Mucosa of stomach (tissue), 1 donor: ENCODE data around the gene CASK.
"Not testable (repeated sequence)": the region's sequence is repeated elsewhere in the genome, so short reads cannot be mapped to it uniquely, and the experiment has no call there.

Source experiments
- H3K27me3 ChIP-seq: one replicate; pipeline ENCODE4 v1.7.0; 2013; ENCODE audit warnings: mild to moderate bottlenecking, low read length; ENCODE audit not compliant: control insufficient read depth, insufficient read depth
- H3K36me3 ChIP-seq: one replicate; pipeline ENCODE4 v1.7.0; 2013; ENCODE audit warnings: low read length; ENCODE audit not compliant: control insufficient read depth, insufficient read depth
- H3K4me1 ChIP-seq: one replicate; pipeline ENCODE4 v1.7.0; 2013; ENCODE audit warnings: mild to moderate bottlenecking, low read length; ENCODE audit not compliant: control insufficient read depth, insufficient read depth
- H3K4me3 ChIP-seq: one replicate; pipeline ENCODE4 v1.7.0; 2013; ENCODE audit warnings: low read length
- H3K9ac ChIP-seq: one replicate; pipeline ENCODE4 v1.7.0; 2013; ENCODE audit warnings: mild to moderate bottlenecking, low read length, moderate library complexity
- H3K9me3 ChIP-seq: one replicate; pipeline ENCODE4 v1.7.0; 2013; ENCODE audit warnings: mild to moderate bottlenecking, low read length, moderate library complexity; ENCODE audit not compliant: control insufficient read depth
- donor health status: Pancreatic carcinoma.

CASK gene

DNA sequence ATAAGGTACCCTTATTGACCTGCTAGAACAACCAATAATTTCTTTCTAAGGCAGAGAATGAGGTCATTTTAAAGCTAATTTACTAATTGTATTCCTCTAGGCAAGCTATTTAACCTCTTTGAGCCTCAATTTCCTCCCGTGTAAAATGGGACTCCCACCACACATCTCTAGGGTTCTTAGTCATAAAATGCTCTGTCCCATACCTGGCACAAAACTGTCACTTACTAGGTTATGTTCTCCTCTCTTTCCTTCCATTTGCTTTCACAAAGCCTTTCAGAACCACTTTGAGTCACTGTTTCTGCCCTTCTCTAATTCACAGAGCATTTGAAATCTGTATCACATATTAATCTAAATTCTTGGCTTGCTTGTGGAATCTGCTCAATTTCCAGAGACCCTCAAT is 201.8 kb downstream of the CASK start:
- Histone ChIP-seq H3K4me1 (no peaks in the 10 kb centered on the region), H3K9ac (no peak overlapping the region), H3K36me3 (no peaks in the 10 kb centered on the region), H3K9me3 (peaks cover 4% of the 10 kb centered on the region), H3K4me3 (no peak overlapping the region), H3K27me3 (no peaks in the 10 kb centered on the region)

DNA sequence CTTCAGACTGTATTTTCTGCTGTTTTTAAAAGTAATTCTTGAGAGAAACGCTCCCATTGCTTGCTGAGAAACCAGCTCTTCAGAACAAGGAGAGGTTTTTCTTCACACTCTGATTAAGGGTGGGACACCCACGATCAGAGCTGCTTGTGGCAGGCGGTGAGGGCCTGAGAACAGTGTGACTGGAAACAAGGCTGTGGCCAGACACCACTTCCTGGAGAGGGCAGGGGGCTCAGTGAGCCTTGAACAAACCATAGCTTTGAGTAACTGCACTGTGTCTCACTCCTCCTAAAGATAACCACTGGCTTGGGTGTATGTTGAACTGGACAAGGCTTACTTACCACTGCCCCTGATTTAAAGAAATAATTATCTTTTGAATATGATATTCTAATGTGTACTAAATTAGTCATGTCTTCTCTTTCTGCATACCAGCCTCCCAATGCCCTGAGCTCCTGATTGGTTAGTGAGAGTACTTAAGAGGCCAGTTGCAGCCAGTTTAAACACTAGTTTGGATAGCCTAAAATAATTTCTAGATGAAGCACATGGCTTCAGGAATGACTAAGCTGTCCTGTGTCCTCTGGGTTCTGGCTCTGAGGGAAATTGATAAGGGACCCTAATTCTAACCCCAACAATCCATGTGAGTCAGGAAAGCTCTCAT is 203.1 kb downstream of the CASK start:
- no peaks in the 10 kb centered on the region for H3K4me1 ChIP-seq
- H3K9ac ChIP-seq: no peak overlapping the region
- H3K9me3 ChIP-seq: peaks cover 4% of the 10 kb centered on the region
- H3K36me3 ChIP-seq: no peaks in the 10 kb centered on the region
- H3K27me3 ChIP-seq: no peaks in the 10 kb centered on the region
- H3K4me3 ChIP-seq: no peak overlapping the region

DNA sequence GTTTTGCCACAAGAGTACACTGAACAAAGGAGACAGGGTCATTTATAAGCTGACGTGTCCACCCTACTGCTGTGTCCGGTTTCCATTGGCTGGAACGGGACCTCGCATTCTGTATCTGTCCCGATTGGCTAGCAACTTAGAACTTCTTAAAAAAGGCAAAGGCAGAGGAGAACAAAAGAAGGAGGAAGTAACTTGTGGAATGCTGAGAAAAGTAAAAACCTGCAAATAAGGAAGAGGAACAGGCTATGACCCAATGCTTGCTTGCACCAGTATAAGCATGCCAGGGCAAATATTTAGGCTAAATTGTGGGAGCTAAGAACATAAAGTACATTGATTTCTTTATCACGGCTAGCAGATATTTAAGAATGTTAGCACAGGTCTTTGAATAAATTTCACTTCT is 203.7 kb downstream of the CASK start:
- H3K27me3 ChIP-seq: not testable (repeated sequence)

DNA sequence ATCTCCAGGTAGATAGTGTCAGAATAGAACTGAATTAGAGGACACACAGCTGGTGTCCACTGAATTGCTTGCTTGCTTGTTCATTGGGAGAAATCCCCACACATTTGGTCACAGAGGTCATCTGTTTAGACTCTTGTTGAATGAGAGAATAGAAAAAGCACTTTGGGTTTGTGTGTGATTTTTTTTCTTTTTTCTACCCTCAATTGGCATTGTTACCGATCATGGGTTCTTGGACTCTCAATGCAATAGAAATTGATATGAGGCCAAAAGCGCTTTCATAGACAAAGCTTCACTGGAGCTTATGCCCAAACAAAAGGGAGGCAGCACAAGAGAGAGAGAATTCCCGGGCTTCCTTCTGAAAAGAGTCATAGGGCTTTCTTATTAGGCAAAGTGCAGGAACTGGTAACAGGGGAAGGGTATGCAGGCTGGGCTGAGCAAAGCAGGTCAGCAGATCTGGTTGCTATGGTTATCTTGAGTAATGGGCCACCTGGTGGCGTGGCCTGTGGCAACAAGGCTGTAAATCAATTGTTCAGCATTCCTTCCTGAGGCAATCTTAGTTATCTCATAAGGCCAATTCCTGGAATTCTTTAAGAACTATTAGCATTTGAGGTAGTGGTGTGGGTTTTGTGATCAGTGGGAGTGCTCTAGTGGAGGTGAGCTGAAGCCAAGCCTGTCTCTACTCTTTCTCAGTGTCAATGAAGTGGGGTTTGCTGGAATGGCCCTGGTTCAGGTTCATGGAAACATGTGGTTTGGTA is 204.7 kb downstream of the CASK start:
- H3K36me3 ChIP-seq: no peaks in the 10 kb centered on the region
- no peaks in the 10 kb centered on the region for H3K27me3 ChIP-seq
- H3K4me3 ChIP-seq: no peak overlapping the region
- peaks cover 4% of the 10 kb centered on the region for H3K9me3 ChIP-seq
- no peak overlapping the region for H3K9ac ChIP-seq
- no peaks in the 10 kb centered on the region for H3K4me1 ChIP-seq

More for the DNA sequence above, 203.7 kb downstream of the CASK start:
- not testable (repeated sequence) for H3K9me3 ChIP-seq, H3K36me3 ChIP-seq, H3K4me3 ChIP-seq, H3K9ac ChIP-seq, H3K4me1 ChIP-seq

DNA sequence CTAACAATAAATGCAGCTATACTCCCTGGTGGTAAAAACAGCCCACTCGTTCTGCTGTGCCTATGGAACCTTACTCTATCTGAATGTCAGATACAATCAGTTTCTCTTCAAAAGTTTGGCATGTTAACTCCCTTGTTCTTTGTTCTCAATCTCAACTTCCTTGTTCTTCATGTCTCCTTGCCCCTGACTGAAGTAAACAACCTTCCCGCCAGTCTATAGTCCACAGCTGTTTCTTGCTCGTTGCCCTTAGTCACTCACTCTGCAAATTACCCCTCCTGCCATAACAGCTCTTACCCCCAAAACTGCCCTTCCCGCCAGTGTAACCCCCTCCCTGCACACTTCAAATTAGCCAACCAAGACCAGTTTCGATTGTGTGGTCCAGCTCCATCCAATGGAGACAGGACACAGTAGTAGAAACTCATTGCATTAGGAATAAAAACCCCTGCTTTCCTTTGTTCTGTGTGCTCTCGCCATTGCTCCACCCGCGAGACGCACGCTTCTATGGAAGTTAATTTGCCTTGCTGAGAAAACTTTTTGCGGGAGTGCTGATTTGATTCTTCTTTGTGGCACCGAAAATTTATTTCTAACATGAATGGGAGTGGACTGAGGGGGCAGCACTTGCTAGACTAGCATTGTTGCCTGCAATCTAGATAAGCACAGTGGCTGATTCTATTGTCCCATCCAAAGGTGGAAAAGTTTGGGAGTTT is 206.4 kb downstream of the CASK start:
- no peaks in the 10 kb centered on the region for H3K4me1 ChIP-seq
- no peaks in the 10 kb centered on the region for H3K27me3 ChIP-seq
- no peak overlapping the region for H3K4me3 ChIP-seq
- peaks cover 4% of the 10 kb centered on the region for H3K9me3 ChIP-seq
- no peak overlapping the region for H3K9ac ChIP-seq
- H3K36me3 ChIP-seq: no peaks in the 10 kb centered on the region

DNA sequence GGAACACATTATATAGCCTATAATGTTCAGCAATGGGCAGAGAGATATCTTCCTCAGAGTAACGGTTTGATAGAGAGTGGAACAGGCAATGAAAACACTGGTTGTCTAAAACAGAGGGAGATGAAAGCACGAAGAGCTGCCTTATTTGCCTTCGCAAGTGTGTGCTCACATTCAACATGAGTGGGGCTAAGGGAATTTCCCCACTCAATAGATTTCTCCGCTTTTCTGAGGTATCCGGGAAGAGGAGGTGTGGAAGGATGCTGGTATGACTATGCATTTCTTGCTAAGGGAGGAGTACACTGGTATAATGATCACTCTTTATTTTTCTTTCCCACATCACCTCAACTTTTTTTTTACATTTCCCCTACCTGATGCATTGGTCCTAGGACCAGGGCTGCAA is 207.1 kb downstream of the CASK start:
- Histone ChIP-seq H3K4me3 (no peak overlapping the region), H3K9ac (no peak overlapping the region), H3K36me3 (no peaks in the 10 kb centered on the region), H3K27me3 (no peaks in the 10 kb centered on the region), H3K9me3 (peaks cover 4% of the 10 kb centered on the region), H3K4me1 (no peaks in the 10 kb centered on the region)

DNA sequence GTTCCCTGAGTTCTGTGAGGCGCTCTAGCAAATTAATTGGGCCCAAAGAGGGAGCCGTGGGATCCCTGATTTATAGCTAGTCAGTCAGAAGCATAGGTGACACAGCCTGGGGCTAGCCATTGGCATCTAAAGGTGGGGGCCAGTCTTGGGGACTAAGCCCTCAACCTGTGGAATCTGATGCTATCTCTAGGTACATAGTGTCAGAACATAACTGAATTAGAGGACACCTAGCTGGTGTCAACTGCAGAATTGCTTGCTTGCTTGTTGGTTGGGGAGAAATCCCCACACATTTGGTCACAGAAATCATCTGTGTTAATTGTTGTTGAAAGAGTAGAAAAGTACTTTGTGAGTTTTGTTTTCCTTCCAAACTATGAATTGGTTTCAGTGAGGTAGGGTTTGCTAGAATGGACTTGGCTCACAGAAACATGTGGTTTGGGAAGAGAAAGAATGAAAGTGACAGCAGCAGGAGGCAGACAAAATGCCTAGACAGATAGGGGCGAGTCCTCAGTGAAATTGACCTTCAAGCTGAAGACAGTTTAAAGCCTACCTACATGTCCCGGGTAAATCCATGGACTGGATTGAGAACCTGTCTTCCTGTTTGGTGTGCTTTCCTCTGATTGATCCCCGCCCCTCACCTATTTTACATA is 212.2 kb downstream of the CASK start:
- Histone ChIP-seq H3K27me3 (no peaks in the 10 kb centered on the region), H3K4me3 (no peak overlapping the region), H3K36me3 (no peaks in the 10 kb centered on the region), H3K4me1 (no peaks in the 10 kb centered on the region), H3K9me3 (no peaks in the 10 kb centered on the region), H3K9ac (no peak overlapping the region)

DNA sequence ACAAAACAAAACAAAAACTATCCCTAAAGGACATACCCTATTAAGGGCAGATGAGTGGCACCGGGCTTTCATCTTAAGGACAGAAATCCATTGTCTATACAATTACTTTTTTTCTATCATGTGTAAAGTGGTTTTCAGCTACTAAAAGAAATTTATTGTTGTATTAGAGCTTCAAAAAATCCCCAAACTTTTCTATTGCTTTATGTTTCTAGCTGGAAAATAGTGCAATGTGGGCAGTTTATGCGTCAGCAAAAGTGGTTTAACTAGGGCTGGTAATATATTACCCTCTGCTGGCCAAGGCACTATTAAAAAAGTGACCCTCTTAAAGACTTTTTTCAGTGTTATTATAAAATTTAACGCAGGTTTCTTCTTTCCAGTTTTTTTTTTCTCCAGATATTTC is 214.9 kb downstream of the CASK start:
- Histone ChIP-seq H3K9ac (no peak overlapping the region), H3K4me1 (no peaks in the 10 kb centered on the region), H3K9me3 (no peaks in the 10 kb centered on the region), H3K36me3 (no peaks in the 10 kb centered on the region), H3K4me3 (no peak overlapping the region), H3K27me3 (no peaks in the 10 kb centered on the region)

DNA sequence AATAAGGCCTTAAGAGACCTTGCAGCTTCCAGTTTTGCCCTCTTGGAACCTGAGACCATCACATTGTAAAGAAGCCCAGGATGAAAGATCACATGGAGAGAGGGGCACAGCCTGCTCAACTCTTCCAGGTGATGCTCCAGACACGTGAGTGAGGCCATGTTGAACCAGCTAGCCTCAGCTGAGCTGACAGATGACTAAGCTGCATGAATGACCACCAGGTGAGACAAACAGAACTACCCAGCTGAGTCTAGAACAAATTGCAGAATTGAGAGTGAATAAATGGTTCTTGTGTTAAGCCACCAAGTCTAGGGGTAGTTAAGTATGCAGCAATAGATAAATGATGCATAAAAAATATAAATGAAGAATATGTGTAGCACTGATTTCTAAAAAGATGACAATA is 216.1 kb downstream of the CASK start:
- Histone ChIP-seq H3K9me3 (no peaks in the 10 kb centered on the region), H3K27me3 (no peaks in the 10 kb centered on the region), H3K4me3 (no peak overlapping the region), H3K4me1 (no peaks in the 10 kb centered on the region), H3K36me3 (no peaks in the 10 kb centered on the region), H3K9ac (no peak overlapping the region)

DNA sequence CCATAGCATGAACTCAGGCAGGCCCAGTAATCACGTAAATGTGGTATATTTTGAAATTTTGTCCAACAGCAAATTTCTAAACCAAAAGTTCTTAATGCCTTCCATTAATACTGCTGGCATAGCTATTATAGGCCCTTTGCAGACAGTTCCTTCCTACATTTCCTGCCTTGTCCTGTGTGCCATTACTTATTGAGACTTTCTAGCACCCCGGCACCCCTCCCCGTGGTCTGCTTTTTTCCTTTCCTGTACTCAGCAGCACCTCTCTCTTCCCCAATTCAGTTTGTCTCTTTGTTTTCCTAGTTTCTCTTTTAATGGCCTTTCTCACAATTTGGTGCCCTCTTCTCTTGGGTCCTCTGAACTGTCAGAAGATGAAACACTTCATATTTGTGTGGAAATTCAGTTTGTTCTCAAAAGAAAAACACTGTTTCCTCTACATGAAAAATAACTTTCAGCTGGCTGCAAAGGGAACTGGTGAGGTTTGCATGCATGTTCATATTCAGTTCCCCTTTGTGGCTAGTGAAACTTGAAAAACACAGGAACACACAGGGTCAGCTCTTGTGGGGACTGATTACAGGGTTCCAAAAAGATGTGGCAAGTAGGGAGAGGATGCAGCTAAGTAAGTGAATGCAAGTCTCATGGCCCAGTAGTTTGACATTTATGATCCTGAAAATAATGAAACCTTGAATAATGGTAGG is 217.5 kb downstream of the CASK start:
- no peak overlapping the region for H3K9ac ChIP-seq
- no peaks in the 10 kb centered on the region for H3K27me3 ChIP-seq
- H3K36me3 ChIP-seq: no peaks in the 10 kb centered on the region
- H3K9me3 ChIP-seq: no peaks in the 10 kb centered on the region
- H3K4me3 ChIP-seq: no peak overlapping the region
- no peaks in the 10 kb centered on the region for H3K4me1 ChIP-seq

DNA sequence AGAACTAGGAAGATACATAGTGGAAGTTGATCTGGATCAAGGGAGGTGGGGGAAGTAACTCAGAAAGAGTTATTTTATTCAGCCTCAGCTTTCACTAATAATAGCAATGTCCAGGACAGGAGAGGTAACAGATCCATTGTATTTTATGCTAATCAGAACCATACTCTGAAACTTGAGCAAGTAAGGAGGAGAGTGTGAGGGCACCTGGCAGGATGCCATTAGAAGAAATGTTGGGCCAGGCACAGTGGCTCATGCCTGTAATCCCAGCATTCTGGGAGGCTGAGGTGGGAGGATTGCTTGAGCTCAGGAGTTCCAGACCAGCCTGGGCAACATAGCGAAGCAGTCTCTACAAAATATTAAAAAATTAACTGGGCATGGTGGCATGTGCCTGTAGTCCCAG is 218.3 kb downstream of the CASK start:
- no peak overlapping the region for H3K9ac ChIP-seq
- H3K4me1 ChIP-seq: no peaks in the 10 kb centered on the region
- no peak overlapping the region for H3K4me3 ChIP-seq
- no peaks in the 10 kb centered on the region for H3K36me3 ChIP-seq
- no peaks in the 10 kb centered on the region for H3K9me3 ChIP-seq
- no peaks in the 10 kb centered on the region for H3K27me3 ChIP-seq
